K562 (cell line): Measurements from ENCODE around the gene PARD3B. TPM values are rescaled to one million over a fixed set of nuclear protein-coding genes. Genes with fewer than 3 reads are reported as not detected.
A peak's percentile ranks its signal among the peaks of the same experiment; 100 is the strongest.

Experiments used
- CBX8 ChIP-seq: fragments of 200-600 bp; sonication (generic); IDR thresholded peaks from 2 replicates; pipeline ENCODE4 v1.6.1; 2012; ENCODE audit warnings: borderline replicate concordance, mixed run types, low read depth, mild to moderate bottlenecking, moderate library complexity, mixed read lengths, low read length, control low read depth, inconsistent platforms; ENCODE audit not compliant: poor library complexity, severe bottlenecking; ENCODE audit errors: extremely low read depth
- CC2D1A ChIP-seq: fragments of 450-650 bp; IDR thresholded peaks from 2 replicates; pipeline ENCODE4 v1.6.1; 2017; ENCODE audit warnings: mild to moderate bottlenecking
- E2F3 ChIP-seq: fragments of 250-450 bp; sonication (Bioruptor Pico); IDR thresholded peaks from 2 replicates; pipeline ENCODE4 v1.4.0; 2020; ENCODE audit warnings: mild to moderate bottlenecking
- E2F8 ChIP-seq: fragments of 450-650 bp; IDR thresholded peaks from 2 replicates; pipeline ENCODE4 v1.7.1; 2018; ENCODE audit warnings: mild to moderate bottlenecking, low read depth; ENCODE audit not compliant: partially characterized antibody
- EP300 ChIP-seq: IDR thresholded peaks from 2 replicates; pipeline ENCODE4 v1.6.1; 2012; ENCODE audit warnings: low read length, improper control_type of control experiment
- EP400 ChIP-seq: fragments of 450-650 bp; IDR thresholded peaks from 2 replicates; pipeline ENCODE4 v1.6.1; 2017; ENCODE audit warnings: antibody characterized with exemption, mild to moderate bottlenecking, moderate library complexity
- ETV6 ChIP-seq, 3 experiments: fragments of 150-350 bp in 1 of 3; sonication (generic) in 1 of 3; formaldehyde crosslinking in 1 of 3; IDR thresholded peaks; 2 replicates each; pipeline versions ENCODE4 v1.6.1 to v1.8.0; 2014 to 2022; ENCODE audit warnings: borderline replicate concordance in 2 of 3, low read depth in 2 of 3, antibody characterized with exemption in 1 of 3, low read length in 1 of 3, mild to moderate bottlenecking in 1 of 3, missing genetic modification reagents in 1 of 3
- HDAC2 ChIP-seq: fragments of 450-650 bp; IDR thresholded peaks from 2 replicates; pipeline ENCODE4 v1.6.1; 2016; ENCODE audit warnings: mild to moderate bottlenecking
- HMG20A ChIP-seq: fragments of 450-650 bp; formaldehyde crosslinking; conservative IDR thresholded peaks from 2 replicates; pipeline ENCODE4 v1.4.0; 2020; ENCODE audit warnings: mild to moderate bottlenecking, mixed read lengths
- IRF2 ChIP-seq: sonication (generic); formaldehyde crosslinking; IDR thresholded peaks from 2 replicates; pipeline ENCODE4 v1.8.1; 2022; ENCODE audit warnings: mild to moderate bottlenecking, missing genetic modification reagents
- NONO ChIP-seq, 2 experiments: fragments of 200-400 bp in 1 of 2; fragments of 450-650 bp in 1 of 2; formaldehyde crosslinking in 1 of 2; IDR thresholded peaks; 2 replicates each; pipeline ENCODE4 v1.6.1; 2017; ENCODE audit warnings: low read depth in 2 of 2, mild to moderate bottlenecking in 2 of 2, moderate library complexity in 2 of 2, low read length in 1 of 2
- NRF1 ChIP-seq, 2 experiments: fragments of 450-650 bp; IDR thresholded peaks in 1 of 2; conservative IDR thresholded peaks in 1 of 2; 2 replicates each; pipeline ENCODE4 v1.6.1; 2014; ENCODE audit warnings: mild to moderate bottlenecking in 2 of 2
- PBX2 ChIP-seq, 2 experiments: IDR thresholded peaks in 1 of 2; conservative IDR thresholded peaks in 1 of 2; 2 replicates each; pipeline ENCODE4 v1.6.1; 2016; ENCODE audit warnings: low read depth in 2 of 2, mild to moderate bottlenecking in 1 of 2, missing compliant biosample characterization in 1 of 2, missing genetic modification characterization in 1 of 2, moderate library complexity in 1 of 2
- POU5F1 ChIP-seq: fragments of 150-350 bp; IDR thresholded peaks from 2 replicates; pipeline ENCODE4 v1.6.1; 2014; ENCODE audit warnings: borderline replicate concordance, low read length, low read depth, mild to moderate bottlenecking; ENCODE audit not compliant: partially characterized antibody
- SMARCA5 ChIP-seq: fragments of 450-650 bp; IDR thresholded peaks from 2 replicates; pipeline ENCODE4 v1.6.1; 2016
- TCF7L2 ChIP-seq: fragments of 150-350 bp; IDR thresholded peaks from 2 replicates; pipeline ENCODE4 v1.6.1; 2016; ENCODE audit warnings: low read depth, mild to moderate bottlenecking, low read length, moderate library complexity
- ZC3H11A ChIP-seq: IDR thresholded peaks from 2 replicates; pipeline ENCODE4 v1.6.1; 2012; ENCODE audit warnings: low read depth, low read length, improper control_type of control experiment
- ZNF212 ChIP-seq: fragments of 450-650 bp; formaldehyde crosslinking; IDR thresholded peaks from 2 replicates; pipeline ENCODE4 v1.4.0; 2020; ENCODE audit warnings: mild to moderate bottlenecking
- polyA plus RNA-seq, 8 experiments: library from polyadenylated mRNA; depleted of rRNA in 4 of 8; stranded (reverse) in 5 of 8; unstranded in 3 of 8; fragments of >200 nt; fragmentation: Nextera tagmentation in 2 of 8; fragmentation: Illumina TruSeq in 1 of 8; extraction: Ambion mirVana in 2 of 8; extraction: Trizol in 1 of 8; gene quantifications; 2 replicates each; pipeline versions ENCODE4 v1.2.1 to v1.2.3, GENCODE V29; 2011 to 2014; ENCODE audit warnings: inconsistent platforms in 1 of 8, missing spikeins in 1 of 8
- total RNA-seq, 7 experiments: library from RNA; depleted of rRNA in 6 of 7; stranded (reverse); fragments of >200 nt in 6 of 7; fragmentation: Illumina TruSeq in 2 of 7; extraction: Trizol in 2 of 7; gene quantifications; 2 replicates each; pipeline versions ENCODE4 v1.2.1 to v1.2.3, GENCODE V29; 2011 to 2021; ENCODE audit warnings: low replicate concordance in 1 of 7
- TF ChIP-seq, protein P1 (sequence below): IDR thresholded peaks from 2 replicates; pipeline ENCODE4 v1.6.1; 2016; ENCODE audit warnings: missing genetic modification characterization, missing compliant biosample characterization
- TF ChIP-seq, protein P2 (sequence below): fragments of 450-650 bp; IDR thresholded peaks from 2 replicates; pipeline ENCODE4 v1.6.1; 2017; ENCODE audit warnings: mild to moderate bottlenecking, moderate library complexity

Gene PARD3B
- total and polyA plus RNA-seq, 9 of the 15 experiments (the other 6 are each of a cell fraction or from before 2014, with no cell fraction given): 0.15 to 3.0 (median 1.1) TPM

- TF ChIP-seq PBX2 (CRISPR knock-in tag; IDR thresholded peaks at IDR 0.05; ENCODE audit: low read depth): no peak
- no peak for TF ChIP-seq PBX2 (tag; conservative IDR thresholded peaks at IDR 0.05; ENCODE audit: low read depth)
- no peak for TF ChIP-seq EP400
- TF ChIP-seq E2F8: no peak
- TF ChIP-seq, protein P1, sequence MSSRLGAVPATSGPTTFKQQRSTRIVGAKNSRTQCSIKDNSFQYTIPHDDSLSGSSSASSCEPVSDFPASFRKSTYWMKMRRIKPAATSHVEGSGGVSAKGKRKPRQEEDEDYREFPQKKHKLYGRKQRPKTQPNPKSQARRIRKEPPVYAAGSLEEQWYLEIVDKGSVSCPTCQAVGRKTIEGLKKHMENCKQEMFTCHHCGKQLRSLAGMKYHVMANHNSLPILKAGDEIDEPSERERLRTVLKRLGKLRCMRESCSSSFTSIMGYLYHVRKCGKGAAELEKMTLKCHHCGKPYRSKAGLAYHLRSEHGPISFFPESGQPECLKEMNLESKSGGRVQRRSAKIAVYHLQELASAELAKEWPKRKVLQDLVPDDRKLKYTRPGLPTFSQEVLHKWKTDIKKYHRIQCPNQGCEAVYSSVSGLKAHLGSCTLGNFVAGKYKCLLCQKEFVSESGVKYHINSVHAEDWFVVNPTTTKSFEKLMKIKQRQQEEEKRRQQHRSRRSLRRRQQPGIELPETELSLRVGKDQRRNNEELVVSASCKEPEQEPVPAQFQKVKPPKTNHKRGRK (tag): no peak
- peak; percentile 81 for TF ChIP-seq EP300
- no peak for TF ChIP-seq ZC3H11A
- TF ChIP-seq ETV6 (IDR thresholded peaks at IDR 0.05; ENCODE audit: borderline replicate concordance in 1 of 2, low read depth in 2 of 2, low read length in 1 of 2): no peak
- no peak for TF ChIP-seq ETV6 (CRISPR knock-in tag; IDR thresholded peaks at IDR 0.05; ENCODE audit: borderline replicate concordance)
- 0 out of 2 replicates have a peak, but pooled peaks have one; percentile 28 for TF ChIP-seq HDAC2
- peak; percentile 44; the same call in 1 of the 2 replicates for TF ChIP-seq CC2D1A
- TF ChIP-seq SMARCA5: no peak
- no peak for TF ChIP-seq POU5F1
- TF ChIP-seq HMG20A (CRISPR knock-in tag): no peak
- TF ChIP-seq E2F3: no peak
- TF ChIP-seq, protein P2, sequence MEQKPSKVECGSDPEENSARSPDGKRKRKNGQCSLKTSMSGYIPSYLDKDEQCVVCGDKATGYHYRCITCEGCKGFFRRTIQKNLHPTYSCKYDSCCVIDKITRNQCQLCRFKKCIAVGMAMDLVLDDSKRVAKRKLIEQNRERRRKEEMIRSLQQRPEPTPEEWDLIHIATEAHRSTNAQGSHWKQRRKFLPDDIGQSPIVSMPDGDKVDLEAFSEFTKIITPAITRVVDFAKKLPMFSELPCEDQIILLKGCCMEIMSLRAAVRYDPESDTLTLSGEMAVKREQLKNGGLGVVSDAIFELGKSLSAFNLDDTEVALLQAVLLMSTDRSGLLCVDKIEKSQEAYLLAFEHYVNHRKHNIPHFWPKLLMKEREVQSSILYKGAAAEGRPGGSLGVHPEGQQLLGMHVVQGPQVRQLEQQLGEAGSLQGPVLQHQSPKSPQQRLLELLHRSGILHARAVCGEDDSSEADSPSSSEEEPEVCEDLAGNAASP: no peak
- TF ChIP-seq NONO (IDR thresholded peaks at IDR 0.05; ENCODE audit: low read depth in 2 of 2, low read length in 1 of 2): no peak
- TF ChIP-seq NRF1 (conservative IDR thresholded peaks at IDR 0.05 in 1 of 2, IDR thresholded peaks at IDR 0.05 in 1 of 2): no peak
- TF ChIP-seq IRF2 (CRISPR knock-in tag): no peak
- no peak for TF ChIP-seq TCF7L2
- TF ChIP-seq CBX8: no peak
- TF ChIP-seq ZNF212 (CRISPR knock-in tag): no peak
Observed at GRCh38 chr2:204539019-204539385, 6.3 kb upstream of the PARD3B start (continued).
